Activated CD4-positive, alpha-beta T cell treated with anti-CD3 and anti-CD28 coated beads for 48 hours (primary cell): Measurements from ENCODE around the gene SEMA4B.
"Not testable (repeated sequence)": the region's sequence is repeated elsewhere in the genome, so short reads cannot be mapped to it uniquely, and the experiment has no call there.

Experiments used
- DNase-seq: peaks from one replicate; pipeline ENCODE4 v3.0.0-alpha.2; 2020

Gene SEMA4B

GRCh38 chr15:90265271-90266060 lies 64.3 kb downstream of the SEMA4B start, which contains the start of gene NGRN:
TSS of gene NGRN (plus strand) at chr15:90265672. CDS start at chr15:90265713, 41 bp downstream.
- DNase-seq, result peak; percentile 94

GRCh38 chr15:90266061-90266431 lies 64.9 kb downstream of the SEMA4B start:
- peak; percentile 62 for DNase-seq

- peak; percentile 48 for DNase-seq
Observed at GRCh38 chr15:90266485-90266884, 65.4 kb downstream of the SEMA4B start.

- no peak for DNase-seq
Observed at GRCh38 chr15:90268415-90268814, 67.3 kb downstream of the SEMA4B start.

GRCh38 chr15:90270502-90271150 lies 69.5 kb downstream of the SEMA4B start:
- DNase-seq, result no peak

GRCh38 chr15:90271459-90272166 lies 70.5 kb downstream of the SEMA4B start:
- no peak for DNase-seq

- not testable (repeated sequence) for DNase-seq
Observed at GRCh38 chr15:90278467-90278866, 77.3 kb downstream of the SEMA4B start.
